HepG2 (cell line): ENCODE measurements around the gene FANCD2. TPM values are rescaled to one million over a fixed set of nuclear protein-coding genes. Genes with fewer than 3 reads are reported as not detected.

ENCODE experiments used
- ARNT2 ChIP-seq: sonication (generic); formaldehyde crosslinking; IDR thresholded peaks from 2 replicates; pipeline ENCODE4 v1.8.0; 2022; ENCODE audit warnings: mild to moderate bottlenecking, low read depth, missing genetic modification reagents, moderate library complexity
- ATF5 ChIP-seq: sonication (generic); formaldehyde crosslinking; IDR thresholded peaks from 2 replicates; pipeline ENCODE4 v1.4.0; 2020; ENCODE audit warnings: mild to moderate bottlenecking, low read depth, missing genetic modification reagents
- CC2D1A ChIP-seq: sonication (generic); formaldehyde crosslinking; IDR thresholded peaks from 2 replicates; pipeline ENCODE4 v1.8.1; 2023; ENCODE audit warnings: mild to moderate bottlenecking, missing genetic modification reagents
- CHCHD3 ChIP-seq: sonication (generic); formaldehyde crosslinking; IDR thresholded peaks from 2 replicates; pipeline ENCODE4 v1.8.0; 2022; ENCODE audit warnings: mild to moderate bottlenecking, missing genetic modification reagents, moderate library complexity
- DNMT3B ChIP-seq: conservative IDR thresholded peaks from 2 replicates; pipeline ENCODE4 v1.6.1; 2016; ENCODE audit warnings: missing biosample characterization, control low read depth
- IRF1 ChIP-seq: sonication (generic); formaldehyde crosslinking; IDR thresholded peaks from 2 replicates; pipeline ENCODE4 v1.4.0; 2020; ENCODE audit warnings: low read depth, mild to moderate bottlenecking, missing genetic modification reagents
- KDM4B ChIP-seq: sonication (generic); formaldehyde crosslinking; IDR thresholded peaks from 2 replicates; pipeline ENCODE4 v1.4.0; 2020; ENCODE audit warnings: missing genetic modification reagents
- MEF2D ChIP-seq: sonication (generic); formaldehyde crosslinking; IDR thresholded peaks from 2 replicates; pipeline ENCODE4 v1.5.1; 2020; ENCODE audit warnings: mild to moderate bottlenecking, missing genetic modification reagents
- PAWR ChIP-seq: sonication (generic); formaldehyde crosslinking; IDR thresholded peaks from 2 replicates; pipeline ENCODE4 v1.4.0; 2020; ENCODE audit warnings: missing genetic modification reagents, mild to moderate bottlenecking, borderline replicate concordance
- TRIM22 ChIP-seq: fragments of 450-650 bp; IDR thresholded peaks from 2 replicates; pipeline ENCODE4 v1.6.1; 2017
- ZNF260 ChIP-seq: sonication (generic); formaldehyde crosslinking; IDR thresholded peaks from 2 replicates; pipeline ENCODE4 v1.4.0; 2020; ENCODE audit warnings: missing genetic modification reagents, low read depth, mild to moderate bottlenecking, borderline replicate concordance
- ZNF281 ChIP-seq: sonication (generic); formaldehyde crosslinking; IDR thresholded peaks from 2 replicates; pipeline ENCODE4 v1.4.0; 2020; ENCODE audit warnings: missing genetic modification reagents, borderline replicate concordance
- ZNF292 ChIP-seq: sonication (generic); formaldehyde crosslinking; IDR thresholded peaks from 2 replicates; pipeline ENCODE4 v1.8.1; 2022; ENCODE audit warnings: mild to moderate bottlenecking, low read depth, missing genetic modification reagents, borderline replicate concordance
- ZNF333 ChIP-seq: sonication (generic); formaldehyde crosslinking; IDR thresholded peaks from 2 replicates; pipeline ENCODE4 v1.4.0; 2020; ENCODE audit warnings: mild to moderate bottlenecking, missing genetic modification reagents, borderline replicate concordance
- ZNF512B ChIP-seq: sonication (generic); formaldehyde crosslinking; IDR thresholded peaks from 2 replicates; pipeline ENCODE4 v1.5.1; 2020; ENCODE audit warnings: missing genetic modification reagents, mild to moderate bottlenecking, borderline replicate concordance
- ZNF563 ChIP-seq: sonication (generic); formaldehyde crosslinking; IDR thresholded peaks from 2 replicates; pipeline ENCODE4 v1.8.0; 2022; ENCODE audit warnings: mild to moderate bottlenecking, moderate library complexity, missing genetic modification reagents
- ZNF614 ChIP-seq: IDR thresholded peaks from 2 replicates; pipeline ENCODE4 v1.6.1; 2018; ENCODE audit warnings: missing biosample characterization, missing genetic modification reagents, inconsistent platforms, borderline replicate concordance
- ZNF749 ChIP-seq: sonication (generic); formaldehyde crosslinking; IDR thresholded peaks from 2 replicates; pipeline ENCODE4 v1.8.0; 2022; ENCODE audit warnings: mild to moderate bottlenecking, missing genetic modification reagents, moderate library complexity, borderline replicate concordance
- ZSCAN9 ChIP-seq: IDR thresholded peaks from 2 replicates; pipeline ENCODE4 v1.6.1; 2016; ENCODE audit warnings: borderline replicate concordance
- polyA plus RNA-seq, 8 experiments: library from polyadenylated mRNA; depleted of rRNA in 3 of 8; stranded (reverse) in 7 of 8; unstranded in 1 of 8; fragments of >200 nt; fragmentation: Illumina TruSeq in 4 of 8; extraction: Trizol in 4 of 8; gene quantifications; 2 replicates each; pipeline versions ENCODE4 v1.2.1 to v1.2.3, GENCODE V29; 2011 to 2016; ENCODE audit warnings: low read depth in 4 of 8, missing spikeins in 1 of 8, mixed read lengths in 1 of 8; ENCODE audit not compliant: insufficient read depth in 1 of 8
- total RNA-seq, 5 experiments: library from RNA; depleted of rRNA; stranded (reverse); fragments of >200 nt; fragmentation: Illumina TruSeq; extraction: Trizol; gene quantifications; 2 replicates each; pipeline ENCODE4 v1.2.3, GENCODE V29; 2016; ENCODE audit warnings: low read depth in 1 of 5

FANCD2 gene
- total and polyA plus RNA-seq, 2 of the 13 experiments (the other 11 are each of a cell fraction or from before 2014, with no cell fraction given) = 10.1 to 42.0 TPM

- no peak; the same call in 1 of the 2 replicates for TF ChIP-seq ZNF563
- peak; percentile 94 for TF ChIP-seq ZNF749 (CRISPR knock-in tag)
- TF ChIP-seq ZNF281 (CRISPR knock-in tag) = no peak
- no peak for TF ChIP-seq CC2D1A (CRISPR knock-in tag)
- TF ChIP-seq ZNF333 (CRISPR knock-in tag) = no peak
- no peak for TF ChIP-seq ZNF512B (CRISPR knock-in tag)
- TF ChIP-seq ATF5 = no peak
- peak; percentile 74 for TF ChIP-seq MEF2D (CRISPR knock-in tag)
- TF ChIP-seq IRF1 (CRISPR knock-in tag) = no peak
- no peak for TF ChIP-seq PAWR (CRISPR knock-in tag)
- no peak for TF ChIP-seq DNMT3B
- no peak for TF ChIP-seq TRIM22
- TF ChIP-seq ZNF260 (CRISPR knock-in tag) = no peak
- peak; percentile 96 for TF ChIP-seq ARNT2 (CRISPR knock-in tag)
- peak; percentile 71 for TF ChIP-seq CHCHD3 (CRISPR knock-in tag)
- TF ChIP-seq ZNF292 (CRISPR knock-in tag) = 0 out of 2 replicates have a peak, but pooled peaks have one; percentile 44
- TF ChIP-seq ZSCAN9 = peak; percentile 76
- TF ChIP-seq ZNF614 (CRISPR knock-in tag) = peak; percentile 86
- peak; percentile 86; the same call in 1 of the 2 replicates for TF ChIP-seq KDM4B (CRISPR knock-in tag)
These were observed at the start of gene FANCD2 (continued) for GRCh38 chr3:10026084-10026890.
